ENCODE results near the gene LRP2. TPM values are rescaled to one million over a fixed set of nuclear protein-coding genes. Genes with fewer than 3 reads are reported as not detected.
A peak's percentile ranks its signal among the peaks of the same experiment; 100 is the strongest.

Gene LRP2
- total and polyA plus RNA-seq, 8 donors = 2.5 to 34.6 (median 4.0) TPM

DNA sequence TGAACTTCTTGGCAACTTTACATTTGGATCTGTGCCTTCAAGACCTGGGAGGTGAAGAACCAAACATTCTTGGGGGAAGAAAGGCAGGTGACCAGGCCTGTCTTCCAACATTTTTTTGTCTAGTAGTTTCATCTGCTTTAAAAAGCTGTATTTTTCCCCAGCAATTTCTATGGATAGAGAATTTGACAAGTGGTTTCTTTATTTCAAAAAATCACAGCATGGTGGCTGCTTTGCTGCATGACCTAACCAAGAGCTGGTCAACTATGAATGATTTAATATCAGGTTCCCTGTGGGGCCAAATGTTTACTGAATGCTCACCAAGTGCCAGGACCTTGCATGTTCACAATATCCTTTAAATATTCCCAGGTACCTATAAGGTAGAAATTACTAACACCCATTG, 19.1 kb downstream of the LRP2 start:
- no peaks in the 10 kb centered on the region for H3K36me3 ChIP-seq
- no peak for DNase-seq
- intact Hi-C loops (cut with DNase I) = no loop called here
- H3K27ac ChIP-seq = no peak overlapping the region
- H3K27me3 ChIP-seq = peaks cover 0 to 13% of the 10 kb centered on the region in 2 donors
- no peak overlapping the region for H3K4me3 ChIP-seq
- no peak for ATAC-seq
- TF ChIP-seq, protein P1, sequence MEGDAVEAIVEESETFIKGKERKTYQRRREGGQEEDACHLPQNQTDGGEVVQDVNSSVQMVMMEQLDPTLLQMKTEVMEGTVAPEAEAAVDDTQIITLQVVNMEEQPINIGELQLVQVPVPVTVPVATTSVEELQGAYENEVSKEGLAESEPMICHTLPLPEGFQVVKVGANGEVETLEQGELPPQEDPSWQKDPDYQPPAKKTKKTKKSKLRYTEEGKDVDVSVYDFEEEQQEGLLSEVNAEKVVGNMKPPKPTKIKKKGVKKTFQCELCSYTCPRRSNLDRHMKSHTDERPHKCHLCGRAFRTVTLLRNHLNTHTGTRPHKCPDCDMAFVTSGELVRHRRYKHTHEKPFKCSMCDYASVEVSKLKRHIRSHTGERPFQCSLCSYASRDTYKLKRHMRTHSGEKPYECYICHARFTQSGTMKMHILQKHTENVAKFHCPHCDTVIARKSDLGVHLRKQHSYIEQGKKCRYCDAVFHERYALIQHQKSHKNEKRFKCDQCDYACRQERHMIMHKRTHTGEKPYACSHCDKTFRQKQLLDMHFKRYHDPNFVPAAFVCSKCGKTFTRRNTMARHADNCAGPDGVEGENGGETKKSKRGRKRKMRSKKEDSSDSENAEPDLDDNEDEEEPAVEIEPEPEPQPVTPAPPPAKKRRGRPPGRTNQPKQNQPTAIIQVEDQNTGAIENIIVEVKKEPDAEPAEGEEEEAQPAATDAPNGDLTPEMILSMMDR (IDR thresholded peaks at IDR 0.05) = no peak
- H3K9me3 ChIP-seq = no peaks in the 10 kb centered on the region
- H3K4me1 ChIP-seq = no peaks in the 10 kb centered on the region

GRCh38 chr2:169339657-169340056, 22.7 kb downstream of the LRP2 start:
- ATAC-seq (no peak), DNase-seq (no peak)
- Histone ChIP-seq H3K4me1 (no peaks in the 10 kb centered on the region), H3K36me3 (no peaks in the 10 kb centered on the region), H3K27ac (no peak overlapping the region), H3K27me3 (peaks cover 0 to 13% of the 10 kb centered on the region in 2 donors), H3K4me3 (no peak overlapping the region), H3K9me3 (no peaks in the 10 kb centered on the region)
- TF ChIP-seq, protein P1 (IDR thresholded peaks at IDR 0.05) = no peak
- intact Hi-C loops (cut with DNase I) = no loop called here

DNA sequence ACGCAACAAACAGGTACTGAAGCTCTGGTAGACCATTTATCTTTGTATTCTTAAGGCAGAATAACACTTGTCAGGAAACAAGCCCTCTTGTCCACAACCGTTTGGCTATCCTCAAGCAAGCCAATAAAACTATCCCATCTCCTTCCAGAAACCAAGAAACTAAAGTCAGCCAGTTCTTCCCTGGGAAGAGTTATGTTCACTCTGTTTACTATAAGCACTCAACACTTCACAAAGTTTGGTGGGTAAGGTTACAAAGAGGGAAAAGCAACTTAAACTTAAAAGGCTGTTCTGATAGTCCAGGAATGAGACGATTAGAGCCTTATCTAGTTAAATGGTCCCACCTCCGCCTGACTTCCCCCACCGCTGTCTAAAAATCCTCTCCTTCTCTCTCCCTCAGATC, 25.6 kb downstream of the LRP2 start:
- no peaks in the 10 kb centered on the region for H3K4me1 ChIP-seq
- DNase-seq = no peak
- H3K9me3 ChIP-seq = no peaks in the 10 kb centered on the region
- no peak overlapping the region for H3K27ac ChIP-seq
- H3K4me3 ChIP-seq = no peak overlapping the region
- peaks cover 0 to 13% of the 10 kb centered on the region in 2 donors for H3K27me3 ChIP-seq
- H3K36me3 ChIP-seq = no peaks in the 10 kb centered on the region
- intact Hi-C loops (cut with DNase I) = no loop called here
- peak; percentile 68 for ATAC-seq
- TF ChIP-seq, protein P1 (IDR thresholded peaks at IDR 0.05) = no peak

DNA sequence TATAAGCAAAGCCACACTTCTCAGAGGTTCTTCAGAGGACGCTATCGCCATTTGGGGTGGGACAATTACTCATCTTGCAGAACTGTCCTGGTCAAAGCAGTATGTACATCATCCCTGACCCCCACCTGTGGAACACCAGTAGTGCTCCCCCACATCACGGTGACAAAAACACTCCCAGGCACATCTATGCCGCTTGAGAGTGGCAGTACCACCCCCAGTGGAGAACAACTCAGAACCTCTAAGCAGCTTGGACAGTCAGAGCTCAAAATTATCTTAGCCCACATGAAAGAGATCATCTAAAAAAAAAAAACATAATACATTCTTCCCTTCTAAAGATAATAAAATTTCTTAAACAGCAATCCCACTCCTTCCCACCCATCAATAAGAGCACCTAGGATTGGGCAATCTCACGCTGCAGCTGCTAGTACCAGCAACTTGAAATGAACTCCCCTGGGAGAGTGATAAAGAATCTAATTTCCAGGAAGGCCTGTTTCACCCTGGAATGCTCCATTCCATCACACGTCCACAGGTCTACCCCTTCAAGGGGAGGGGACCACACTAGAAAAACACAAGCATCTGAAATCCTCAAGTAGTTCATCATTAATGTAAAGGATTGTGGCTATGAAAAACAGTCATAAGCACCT, 31.7 kb downstream of the LRP2 start:
- DNase-seq = no peak
- Histone ChIP-seq H3K4me3 (no peak overlapping the region), H3K36me3 (no peaks in the 10 kb centered on the region), H3K27me3 (peaks cover 0 to 5% of the 10 kb centered on the region in 2 donors), H3K27ac (no peak overlapping the region), H3K4me1 (no peaks in the 10 kb centered on the region), H3K9me3 (no peaks in the 10 kb centered on the region)
- ATAC-seq = peak; percentile 42
- TF ChIP-seq, protein P1 (IDR thresholded peaks at IDR 0.05) = no peak
- intact Hi-C loops (cut with DNase I) = no loop called here

- ATAC-seq (peak; percentile 85), DNase-seq (peak in 2 of 4 donors; percentile 39 to 62)
- Histone ChIP-seq H3K4me1 (no peaks in the 10 kb centered on the region), H3K36me3 (no peaks in the 10 kb centered on the region), H3K9me3 (no peaks in the 10 kb centered on the region), H3K27ac (no peak overlapping the region), H3K4me3 (peak overlapping the region in 1 of 2 donors; percentile 13), H3K27me3 (peaks cover 0 to 5% of the 10 kb centered on the region in 2 donors)
- intact Hi-C loops (cut with DNase I) = no loop called here
- TF ChIP-seq, protein P1 (IDR thresholded peaks at IDR 0.05) = no peak
These were observed 32.4 kb downstream of the LRP2 start for GRCh38 chr2:169329688-169330554.

Data from left lung (tissue), 10 donors.